GM21825 (cell line): ENCODE results near the gene TRMT112.
"Not testable (repeated sequence)": the region's sequence is repeated elsewhere in the genome, so short reads cannot be mapped to it uniquely, and the experiment has no call there.

ENCODE experiments used
- ATAC-seq: cut with Tn5 transposase; IDR thresholded peaks from one replicate; pipeline ENCODE4 v1.9.1; 2021; ENCODE audit warnings: mild to moderate bottlenecking, moderate library complexity; ENCODE audit not compliant: unreplicated experiment

TRMT112 gene

DNA sequence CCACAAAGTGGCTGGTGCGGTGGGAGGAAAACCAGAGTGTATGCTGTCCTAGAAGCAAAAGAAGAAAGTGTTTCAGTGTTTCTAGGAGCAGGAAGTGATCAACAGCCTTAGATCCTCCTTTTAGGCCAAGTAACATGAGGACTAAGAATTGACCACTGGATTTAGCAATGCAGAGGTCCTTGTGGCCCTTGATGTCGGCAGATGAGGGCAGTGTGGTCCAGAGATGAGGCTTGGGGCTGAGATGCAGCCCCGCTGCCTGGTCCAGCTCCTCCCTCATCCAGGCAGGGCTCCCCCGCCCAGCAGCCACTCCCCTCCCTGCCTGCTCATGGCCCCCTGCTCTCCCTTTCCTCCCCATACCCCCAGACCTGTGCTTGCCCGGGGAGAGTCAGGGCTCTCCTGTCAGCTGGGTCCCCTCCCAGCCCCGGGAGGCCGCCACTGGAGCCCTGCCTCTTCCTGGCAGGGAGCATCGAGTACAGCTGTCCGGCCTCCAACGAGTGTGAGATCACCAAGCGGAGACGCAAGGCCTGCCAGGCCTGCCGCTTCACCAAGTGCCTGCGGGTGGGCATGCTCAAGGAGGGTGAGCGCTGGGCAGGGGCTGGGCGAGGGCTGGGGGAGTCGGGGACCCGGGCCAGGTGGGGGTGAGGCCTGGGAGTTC lies 3.7 kb downstream of the TRMT112 start:
- no peak for ATAC-seq

DNA sequence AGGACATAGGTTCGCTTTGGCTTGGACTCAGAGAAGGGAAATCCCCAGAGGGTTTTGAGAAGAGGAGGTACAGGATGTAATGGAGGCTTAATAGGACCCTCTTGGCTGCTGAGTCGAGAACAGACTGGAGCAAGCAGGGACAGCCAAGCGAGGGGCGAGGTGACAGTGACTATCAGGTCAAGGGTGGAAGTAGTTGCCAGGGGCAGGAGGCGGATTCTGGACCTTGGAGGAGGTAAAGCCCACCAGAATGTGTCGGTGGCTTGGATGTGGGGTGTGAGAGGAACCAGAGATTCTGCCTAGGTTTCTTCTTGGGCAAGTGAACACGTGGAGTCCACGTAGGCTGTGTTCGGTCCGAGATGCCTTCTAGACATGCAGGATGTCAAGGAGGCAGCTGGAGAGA lies 4.4 kb downstream of the TRMT112 start:
- ATAC-seq: no peak

DNA sequence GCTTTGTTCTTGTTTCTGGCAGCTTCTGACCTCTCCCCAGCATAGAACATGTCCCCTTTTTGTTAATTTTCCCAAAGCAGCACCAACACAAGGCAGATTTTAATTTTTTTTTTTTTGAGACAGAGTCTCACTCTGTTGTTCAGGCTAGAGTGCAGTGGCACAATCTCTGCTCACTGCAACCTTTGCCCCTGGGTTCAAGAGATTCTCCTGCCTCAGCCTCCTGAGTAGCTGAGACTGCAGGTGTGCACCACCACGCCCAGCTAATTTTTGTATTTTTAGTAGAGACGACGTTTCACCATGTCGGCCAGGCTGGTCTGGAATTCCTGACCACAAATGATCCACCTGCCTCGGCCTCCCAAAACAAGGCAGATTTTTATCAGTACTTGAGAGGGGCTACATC lies 9.6 kb downstream of the TRMT112 start:
- not testable (repeated sequence) for ATAC-seq

DNA sequence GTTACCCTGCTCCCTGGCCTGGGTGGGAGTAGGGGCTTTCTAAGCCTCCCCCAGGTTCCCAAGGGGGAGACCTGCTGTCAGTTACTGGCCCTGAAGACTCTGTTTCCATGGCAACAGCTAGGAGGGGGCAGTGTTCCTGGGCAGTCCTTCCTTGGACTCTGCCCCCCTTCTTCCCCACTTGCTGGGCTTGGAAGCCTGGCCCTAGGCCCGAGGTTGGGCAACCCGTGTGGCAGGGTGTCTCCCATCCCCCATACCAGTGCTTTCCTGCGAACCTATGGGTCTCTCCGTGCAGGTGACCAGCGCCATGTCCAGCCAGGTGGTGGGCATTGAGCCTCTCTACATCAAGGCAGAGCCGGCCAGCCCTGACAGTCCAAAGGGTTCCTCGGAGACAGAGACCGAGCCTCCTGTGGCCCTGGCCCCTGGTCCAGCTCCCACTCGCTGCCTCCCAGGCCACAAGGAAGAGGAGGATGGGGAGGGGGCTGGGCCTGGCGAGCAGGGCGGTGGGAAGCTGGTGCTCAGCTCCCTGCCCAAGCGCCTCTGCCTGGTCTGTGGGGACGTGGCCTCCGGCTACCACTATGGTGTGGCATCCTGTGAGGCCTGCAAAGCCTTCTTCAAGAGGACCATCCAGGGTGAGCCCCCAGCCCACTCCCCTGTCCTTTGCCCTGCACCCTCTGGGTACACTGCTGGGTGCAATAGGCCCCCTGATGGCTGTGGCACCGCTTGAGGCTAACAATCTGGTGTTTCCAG lies 10.3 kb downstream of the TRMT112 start:
- ATAC-seq: no peak

DNA sequence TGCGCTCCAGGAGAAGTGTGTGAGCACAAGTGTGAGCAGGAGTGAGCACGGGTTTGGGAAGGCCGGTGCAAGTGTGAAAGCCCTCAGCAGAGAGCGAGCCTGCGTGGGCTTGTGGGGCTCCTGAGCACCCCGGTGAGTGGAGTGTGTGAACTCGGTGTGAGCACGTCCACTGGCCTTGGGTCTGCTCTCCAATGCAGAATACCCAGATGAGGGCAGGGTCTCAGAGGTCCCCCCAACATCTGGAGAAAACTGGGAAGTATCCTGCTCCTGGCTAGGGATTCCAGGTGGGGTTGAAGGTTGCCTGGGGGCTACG lies 10.8 kb downstream of the TRMT112 start:
- no peak for ATAC-seq

DNA sequence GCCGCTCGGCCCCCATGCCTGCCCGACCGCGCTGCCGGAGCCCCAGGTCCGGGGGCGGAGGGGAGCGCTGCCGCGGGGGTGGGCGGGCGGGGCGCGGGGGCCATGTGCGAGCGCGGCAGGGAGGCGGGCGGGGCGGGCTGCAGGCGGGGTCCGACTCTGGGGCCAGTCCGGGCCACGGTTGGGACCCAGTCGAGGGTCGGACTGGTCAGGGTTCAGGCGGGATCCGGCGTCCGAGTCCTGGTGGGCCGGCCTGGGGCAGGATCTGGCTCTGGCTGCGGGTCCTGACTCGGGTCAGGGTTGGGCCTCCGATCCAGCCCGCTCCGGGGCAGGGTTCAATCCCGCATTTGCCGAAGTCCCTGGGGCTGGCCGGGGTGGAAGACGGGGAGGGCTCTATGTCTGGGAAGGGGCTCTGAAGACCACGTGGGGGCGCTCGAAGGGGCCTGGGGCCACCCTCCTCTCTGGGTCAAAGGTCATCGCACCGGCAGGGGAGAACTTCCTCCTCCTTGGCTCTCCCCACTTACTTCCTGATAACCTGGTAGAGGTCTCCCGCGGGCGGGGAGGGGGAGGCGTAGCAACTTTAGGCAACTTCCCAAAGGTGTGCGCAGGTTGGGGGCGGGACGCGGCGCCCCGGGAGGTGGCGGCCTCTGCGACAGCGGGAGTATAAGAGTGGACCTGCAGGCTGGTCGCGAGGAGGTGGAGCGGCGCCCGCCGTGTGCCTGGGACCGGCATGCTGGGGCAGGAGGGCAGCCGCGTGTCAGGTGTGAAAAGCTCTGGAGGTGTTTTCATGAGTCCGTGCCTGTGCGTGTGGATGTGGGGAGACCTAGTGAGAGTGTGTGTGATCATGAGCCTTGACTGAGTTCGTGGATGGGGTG lies 11.4 kb downstream of the TRMT112 start:
- peak; percentile 31 for ATAC-seq

DNA sequence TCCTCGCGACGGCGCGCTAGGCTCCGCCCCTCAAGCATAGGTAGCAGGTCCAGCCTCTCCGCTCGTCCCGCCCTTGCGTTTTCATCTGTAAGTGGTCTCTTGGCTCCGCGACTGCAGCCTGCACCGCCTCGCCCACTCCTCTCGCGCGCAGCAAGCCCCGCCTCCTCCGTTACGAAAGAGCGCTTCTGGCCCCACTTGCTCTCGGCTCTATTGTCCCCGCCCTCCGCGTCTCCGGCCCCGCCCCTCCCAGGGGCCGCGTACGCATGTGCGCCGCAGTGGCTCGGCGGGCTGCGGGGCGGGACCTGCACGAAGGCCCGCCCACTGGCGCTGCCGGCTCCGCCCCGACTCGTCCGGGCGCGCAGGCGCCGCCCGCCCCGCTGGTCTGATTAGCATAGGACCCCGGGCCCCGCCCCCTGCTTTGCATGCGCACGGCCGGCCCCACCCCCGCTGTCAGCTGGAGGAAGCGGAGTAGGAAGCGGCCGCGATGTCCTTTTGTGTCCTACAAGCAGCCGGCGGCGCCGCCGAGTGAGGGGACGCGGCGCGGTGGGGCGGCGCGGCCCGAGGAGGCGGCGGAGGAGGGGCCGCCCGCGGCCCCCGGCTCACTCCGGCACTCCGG lies 12.2 kb downstream of the TRMT112 start, which contains the start of gene ESRRA:
ESRRA (plus strand) TSS at position 450 of the 616 bp plus-strand sequence. CDS start 1,656 bp downstream, outside the sequence.
- ATAC-seq: peak; percentile 68

DNA sequence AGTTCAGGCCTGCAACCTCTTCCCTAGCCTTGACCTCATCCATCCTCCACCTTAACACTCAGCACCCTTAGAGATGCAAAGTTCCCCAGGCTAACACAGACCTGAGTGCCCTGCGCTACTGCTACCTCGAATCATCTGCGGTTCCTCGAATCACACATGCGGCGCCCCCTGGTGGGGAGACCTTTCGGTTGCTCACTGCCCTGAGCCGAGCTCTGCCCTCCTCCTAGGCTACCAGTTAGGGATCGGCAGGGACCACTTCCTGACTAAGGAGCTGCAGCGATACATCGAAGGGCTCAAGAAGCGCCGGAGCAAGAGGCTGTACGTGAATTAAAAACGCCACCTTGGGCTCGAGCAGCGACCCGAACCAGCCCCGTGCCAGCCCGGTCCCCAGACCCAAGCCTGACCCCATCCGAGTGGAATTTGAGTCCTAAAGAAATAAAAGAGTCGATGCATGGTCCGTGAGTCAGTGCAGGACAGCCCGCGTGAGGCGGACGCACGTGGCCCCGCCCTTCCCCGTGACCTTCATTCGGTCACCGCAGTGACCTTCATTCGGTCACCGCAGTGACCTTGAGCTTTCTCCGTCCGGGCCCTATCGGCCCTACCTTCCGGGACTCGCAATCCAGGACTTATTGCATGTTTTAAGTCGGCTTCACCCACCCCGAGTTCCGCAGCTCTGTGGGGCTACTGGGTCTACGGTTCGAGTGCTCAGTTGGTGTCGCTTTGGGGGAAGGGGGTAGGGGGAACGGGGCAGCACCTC lies 12.9 kb downstream of the TRMT112 start:
- ATAC-seq: peak; percentile 28

DNA sequence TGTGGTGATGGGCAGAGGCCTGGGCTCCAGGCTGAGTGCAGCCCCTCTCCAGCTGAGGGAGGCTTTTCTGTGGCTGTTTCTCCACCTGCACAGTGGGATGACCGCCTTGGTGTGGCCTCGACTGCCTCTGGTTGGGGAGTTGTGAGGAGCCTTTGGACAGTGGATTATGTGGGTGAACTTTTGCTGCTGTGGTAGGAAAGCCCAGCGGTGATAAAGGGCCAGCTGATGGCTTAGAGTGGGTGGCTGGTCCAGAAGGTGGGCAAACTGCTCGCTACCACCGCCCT lies 13.4 kb downstream of the TRMT112 start:
- ATAC-seq: no peak

DNA sequence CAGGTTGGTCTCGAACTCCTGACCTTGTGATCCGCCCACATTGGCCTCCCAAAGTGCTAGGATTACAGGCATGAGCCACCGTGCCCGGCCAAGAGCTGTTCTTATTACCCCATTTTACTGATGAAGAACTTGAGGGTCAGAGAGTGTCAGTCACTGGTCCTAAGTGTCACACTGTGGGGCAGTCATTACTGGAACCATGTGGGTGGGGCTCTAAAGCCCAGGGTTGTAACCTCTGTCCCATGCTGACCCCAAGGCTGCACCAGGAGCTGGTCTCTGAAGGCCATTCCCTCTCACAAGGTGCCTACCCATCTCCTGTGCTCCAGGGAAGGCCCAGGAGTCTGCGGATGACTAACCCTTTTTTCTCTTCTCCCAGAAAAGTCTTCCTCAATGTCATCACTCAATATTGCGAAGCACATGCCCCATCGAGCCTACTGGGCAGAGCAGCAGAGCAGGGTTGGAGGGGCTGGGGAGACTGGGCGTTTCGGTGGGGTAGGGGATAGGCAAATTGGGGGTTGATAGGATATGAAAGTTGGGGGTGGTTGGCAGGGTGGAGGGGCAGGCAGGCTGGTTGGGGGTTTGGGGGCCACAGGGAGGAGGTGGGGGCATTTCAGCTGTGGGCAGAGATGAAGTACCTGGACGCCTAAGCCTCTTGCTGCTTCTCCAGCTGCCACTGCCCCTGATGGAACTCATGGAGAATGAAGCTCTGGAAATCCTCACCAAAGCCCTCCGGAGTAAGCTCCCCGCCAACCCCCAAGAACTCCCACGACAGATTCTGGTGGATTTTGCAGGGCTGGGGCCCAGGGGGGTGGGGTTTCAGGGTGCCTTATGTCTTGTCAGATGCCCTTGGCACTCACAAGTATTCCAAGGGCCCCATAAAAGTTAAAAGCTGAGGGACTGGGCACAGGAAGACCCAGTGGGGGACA lies 14.0 kb downstream of the TRMT112 start:
- ATAC-seq: no peak

DNA sequence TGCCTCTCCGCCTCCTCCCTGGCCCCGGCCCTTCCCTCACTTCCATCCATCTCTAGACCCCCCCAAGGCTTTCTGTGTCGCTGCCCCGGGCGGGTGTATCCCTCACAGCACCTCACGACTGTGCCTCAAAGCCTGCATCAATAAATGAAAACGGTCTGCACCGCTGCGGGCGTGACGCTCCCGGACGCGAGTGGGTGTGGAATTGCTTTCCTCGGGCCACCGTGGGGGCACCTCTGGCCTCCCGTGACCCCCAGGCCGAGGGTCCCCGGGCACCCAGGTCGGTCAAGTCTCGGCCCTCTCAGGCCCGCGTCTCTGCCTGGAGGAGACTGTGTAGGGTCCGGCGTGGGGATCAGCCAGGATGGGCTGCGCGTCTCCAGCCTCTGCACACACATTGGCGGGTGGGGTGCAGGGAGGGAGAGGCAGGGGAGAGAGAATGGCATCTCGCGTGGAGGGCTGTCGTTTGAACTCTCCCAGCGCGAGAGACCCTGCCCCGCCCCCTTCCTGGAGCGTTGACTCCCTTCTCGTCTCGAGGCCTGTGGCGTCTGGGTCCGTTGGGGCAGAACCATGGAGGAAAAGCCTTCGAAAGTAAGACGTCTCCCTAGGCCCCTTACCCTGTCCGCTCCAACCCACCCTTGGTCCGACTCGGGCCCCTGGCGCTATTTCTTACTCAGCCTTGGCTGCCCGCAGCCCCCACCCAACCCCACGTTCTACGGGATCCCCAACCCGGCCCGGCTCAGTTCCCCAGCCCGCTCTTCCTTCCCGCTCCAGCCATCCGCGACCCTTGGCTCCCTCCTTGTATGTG lies 17.3 kb downstream of the TRMT112 start, which contains the start of gene CATSPERZ:
CATSPERZ (plus strand) TSS at position 512 of the 802 bp plus-strand sequence; CDS start at position 565, 53 bp downstream.
- no peak for ATAC-seq

DNA sequence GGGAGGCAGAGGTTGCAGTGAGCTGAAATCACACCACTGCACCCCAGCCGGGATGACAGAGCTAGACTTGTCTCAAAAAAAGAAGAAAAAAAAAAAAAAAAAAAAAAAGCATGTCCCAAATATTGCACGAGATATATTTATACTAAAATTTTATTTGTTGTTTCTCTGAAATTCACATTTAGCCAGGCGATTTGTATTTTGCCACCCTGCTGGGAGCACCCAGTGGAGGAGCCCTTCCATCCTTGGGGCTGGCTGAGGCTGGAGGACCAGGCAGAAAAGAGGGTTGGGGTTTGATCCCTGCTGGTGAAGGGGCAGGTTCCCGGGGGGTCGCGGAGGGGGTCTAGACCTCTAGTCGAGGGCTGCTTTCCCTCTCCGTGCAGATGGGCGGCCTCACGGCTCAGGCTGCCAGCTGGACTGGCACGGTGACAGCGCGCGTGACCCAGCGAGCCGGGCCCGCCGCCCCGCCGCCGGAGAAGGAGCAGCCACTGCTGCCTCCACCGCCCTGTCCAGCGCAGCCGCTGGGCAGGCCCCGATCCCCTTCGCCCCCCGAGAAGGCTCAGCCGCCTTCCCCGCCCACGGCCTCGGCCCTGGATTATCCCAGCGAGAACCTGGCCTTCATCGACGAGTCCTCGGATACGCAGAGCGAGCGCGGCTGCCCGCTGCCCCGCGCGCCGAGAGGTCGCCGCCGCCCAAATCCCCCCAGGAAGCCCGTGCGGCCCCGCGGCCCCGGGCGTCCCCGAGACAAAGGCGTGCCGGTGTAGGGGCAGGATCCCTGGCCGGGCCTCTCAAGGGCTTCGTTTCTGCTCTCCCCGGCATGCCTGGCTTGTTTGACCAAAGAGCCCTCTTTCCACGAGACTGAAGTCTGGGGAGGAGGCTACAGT lies 18.2 kb downstream of the TRMT112 start:
- ATAC-seq: no peak

DNA sequence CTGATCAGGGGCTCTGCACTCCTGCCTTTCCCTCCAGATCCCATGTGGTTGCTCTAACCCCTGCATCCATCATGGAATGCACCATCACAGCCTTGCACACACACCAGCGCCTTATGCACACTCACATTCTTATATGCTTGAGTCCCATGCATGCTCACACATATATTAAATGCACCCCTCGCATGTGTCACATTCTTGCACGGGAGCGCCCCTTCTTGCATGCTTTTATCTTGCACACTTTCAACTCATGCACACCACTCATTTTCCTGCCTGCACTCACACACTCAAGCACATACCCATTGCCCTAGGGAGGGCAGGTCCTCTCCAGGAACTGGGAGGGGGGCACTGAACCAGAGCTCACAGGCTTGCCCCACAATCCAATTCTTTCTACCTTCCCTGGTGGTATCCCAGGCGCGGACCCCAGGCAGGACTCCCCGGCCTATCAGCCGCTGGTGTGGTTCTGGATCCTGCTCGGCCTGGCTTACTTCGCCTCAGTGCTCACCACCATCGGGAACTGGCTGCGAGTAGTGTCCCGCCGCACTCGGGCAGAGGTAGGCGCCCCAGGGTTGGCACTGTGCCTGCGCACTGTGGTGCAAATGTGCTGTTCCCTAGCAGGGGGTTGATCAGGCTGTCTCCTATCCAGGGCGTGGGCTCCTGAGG lies 19.5 kb downstream of the TRMT112 start:
- ATAC-seq: no peak

DNA sequence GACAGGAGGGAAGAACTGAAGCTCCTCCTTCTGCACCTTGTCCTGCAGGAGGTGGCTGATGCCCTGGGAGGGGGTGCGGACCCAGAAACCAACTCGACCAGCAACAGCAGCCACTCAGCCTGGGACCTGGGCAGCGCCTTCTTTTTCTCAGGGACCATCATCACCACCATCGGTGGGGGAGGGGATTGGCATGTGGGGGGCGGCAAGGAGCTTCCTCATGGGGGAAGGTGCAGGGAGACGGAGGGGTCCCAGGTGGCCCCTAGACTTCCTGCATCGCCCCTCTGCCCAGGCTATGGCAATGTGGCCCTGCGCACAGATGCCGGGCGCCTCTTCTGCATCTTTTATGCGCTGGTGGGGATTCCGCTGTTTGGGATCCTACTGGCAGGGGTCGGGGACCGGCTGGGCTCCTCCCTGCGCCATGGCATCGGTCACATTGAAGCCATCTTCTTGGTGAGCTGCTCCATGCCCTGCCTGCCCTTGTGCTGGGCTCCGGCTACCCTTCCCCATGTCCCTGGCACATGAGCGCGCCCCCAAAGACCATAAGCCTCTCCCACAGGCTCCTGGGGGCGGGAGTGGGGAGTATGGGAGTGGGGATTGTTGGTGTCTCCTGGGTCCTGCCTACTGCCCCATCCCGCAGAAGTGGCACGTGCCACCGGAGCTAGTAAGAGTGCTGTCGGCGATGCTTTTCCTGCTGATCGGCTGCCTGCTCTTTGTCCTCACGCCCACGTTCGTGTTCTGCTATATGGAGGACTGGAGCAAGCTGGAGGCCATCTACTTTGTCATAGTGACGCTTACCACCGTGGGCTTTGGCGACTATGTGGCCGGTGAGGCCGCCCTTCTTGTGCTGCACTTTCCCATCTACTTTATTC lies 20.3 kb downstream of the TRMT112 start:
- no peak for ATAC-seq

DNA sequence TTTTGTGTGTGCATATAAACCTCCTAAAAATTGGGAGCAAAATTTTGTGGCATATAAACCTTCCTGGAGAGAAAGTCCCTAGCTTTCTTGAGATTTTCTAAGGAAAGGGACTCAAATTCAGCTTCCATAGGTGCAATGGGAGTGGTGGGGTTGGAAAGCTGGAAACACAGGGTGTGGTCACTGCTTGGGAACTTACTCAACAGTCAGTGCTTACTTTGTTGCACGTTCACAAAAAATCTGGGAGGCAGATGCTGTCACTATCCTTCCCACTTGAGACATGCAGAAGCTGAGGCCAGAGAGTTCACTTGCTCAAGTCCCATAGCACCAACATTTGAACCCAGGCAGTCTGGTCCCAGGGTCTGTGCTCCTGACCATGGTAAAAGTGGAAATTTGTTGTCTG lies 21.1 kb downstream of the TRMT112 start:
- no peak for ATAC-seq

DNA sequence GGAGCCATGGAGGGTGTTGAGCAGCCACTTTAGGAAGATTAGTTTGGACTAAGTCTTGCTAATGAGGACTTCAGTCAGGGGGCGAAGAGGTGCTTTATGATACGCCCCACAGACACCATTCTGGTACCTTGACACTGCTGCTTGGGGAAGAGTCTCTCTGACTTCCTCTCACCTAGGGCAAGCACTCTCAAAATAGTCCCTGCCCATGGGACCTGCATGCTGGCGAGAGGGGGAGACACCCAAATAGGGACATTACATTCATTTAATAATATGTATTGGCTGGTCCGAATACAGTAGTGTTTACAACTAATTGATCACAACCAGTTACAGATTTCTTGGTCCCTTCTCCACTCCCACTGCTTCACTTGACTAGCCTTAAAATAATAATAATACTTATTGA lies 21.6 kb downstream of the TRMT112 start:
- no peak for ATAC-seq
